Stimulated activated naive CD8-positive, alpha-beta T cell treated with anti-CD3 and anti-CD28 coated beads, Interleukin-15, Interleukin-2, amounts not matched to agents 100 ng/mL and 50 ng/mL, for 24 hours (primary cell): Measurements from ENCODE around the gene PRDM16.

Experiments used
- H3K27ac Mint-ChIP-seq: one replicate; pipeline ENCODE4 v1.8.0; 2021; ENCODE audit warnings: mild to moderate bottlenecking, mixed read lengths
- H3K27me3 Mint-ChIP-seq: one replicate; pipeline ENCODE4 v1.8.0; 2021; ENCODE audit warnings: mixed read lengths
- H3K36me3 Mint-ChIP-seq: one replicate; pipeline ENCODE4 v1.8.0; 2021; ENCODE audit warnings: low read depth, mixed read lengths
- H3K4me1 Mint-ChIP-seq: one replicate; pipeline ENCODE4 v1.8.0; 2021; ENCODE audit warnings: low read depth, mixed read lengths
- H3K4me3 Mint-ChIP-seq: one replicate; pipeline ENCODE4 v1.8.0; 2021; ENCODE audit warnings: mild to moderate bottlenecking, mixed read lengths
- H3K9me3 Mint-ChIP-seq: one replicate; pipeline ENCODE4 v1.8.0; 2021; ENCODE audit warnings: mixed read lengths

Gene PRDM16

GRCh38 chr1:3270403-3271245 is 201.6 kb downstream of the PRDM16 start:
- H3K9me3 Mint-ChIP-seq, result no peaks in the 10 kb centered on the region
- no peak overlapping the region for H3K4me3 Mint-ChIP-seq
- no peaks in the 10 kb centered on the region for H3K36me3 Mint-ChIP-seq
- no peak overlapping the region for H3K27ac Mint-ChIP-seq
- no peaks in the 10 kb centered on the region for H3K4me1 Mint-ChIP-seq
- no peaks in the 10 kb centered on the region for H3K27me3 Mint-ChIP-seq

- no peaks in the 10 kb centered on the region for H3K4me1 Mint-ChIP-seq
- H3K36me3 Mint-ChIP-seq, result no peaks in the 10 kb centered on the region
- no peak overlapping the region for H3K27ac Mint-ChIP-seq
Measured at GRCh38 chr1:3271866-3272265, 202.9 kb downstream of the PRDM16 start.

DNA sequence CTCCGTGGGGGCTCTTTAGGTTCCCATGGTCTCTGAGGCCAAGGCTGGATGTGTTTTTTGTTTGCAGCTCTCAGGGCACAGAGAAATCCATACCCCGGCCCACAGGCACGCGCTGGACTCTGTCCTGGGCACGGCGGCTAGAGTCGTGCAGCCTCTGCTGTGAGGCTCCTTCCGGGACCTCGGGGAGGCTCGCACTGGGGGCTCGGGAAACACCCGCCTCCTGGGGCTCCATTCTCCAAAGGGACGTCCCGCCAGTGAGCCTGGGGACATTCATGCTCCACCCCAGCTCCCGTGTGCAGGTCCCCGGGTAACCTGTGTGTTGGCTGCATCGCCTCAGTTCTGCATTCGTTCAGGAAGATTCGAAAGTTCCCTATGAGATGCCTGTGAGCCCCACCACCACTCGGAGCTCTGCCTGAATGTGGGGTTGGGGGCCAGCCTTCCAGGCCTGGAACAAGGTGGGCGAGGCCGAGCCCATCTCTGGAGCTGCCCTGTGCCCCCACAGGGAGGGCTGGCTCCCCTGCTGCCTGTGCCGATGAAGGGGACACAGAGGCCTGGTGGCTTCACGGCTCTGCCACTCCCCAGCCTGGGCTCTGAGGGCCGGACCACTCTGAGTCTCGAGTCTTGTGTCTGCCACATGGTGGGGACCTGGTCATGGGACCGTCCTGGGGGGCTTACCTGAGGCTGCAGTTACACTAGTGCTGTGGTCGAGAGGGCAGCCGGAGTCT is 203.5 kb downstream of the PRDM16 start:
- no peaks in the 10 kb centered on the region for H3K4me1 Mint-ChIP-seq
- H3K36me3 Mint-ChIP-seq, result no peaks in the 10 kb centered on the region
- H3K27me3 Mint-ChIP-seq, result no peaks in the 10 kb centered on the region
- no peak overlapping the region for H3K4me3 Mint-ChIP-seq
- no peak overlapping the region for H3K27ac Mint-ChIP-seq
- no peaks in the 10 kb centered on the region for H3K9me3 Mint-ChIP-seq

More at GRCh38 chr1:3271866-3272265, 202.9 kb downstream of the PRDM16 start:
- no peaks in the 10 kb centered on the region for H3K9me3 Mint-ChIP-seq
- no peak overlapping the region for H3K4me3 Mint-ChIP-seq
- no peaks in the 10 kb centered on the region for H3K27me3 Mint-ChIP-seq

- no peaks in the 10 kb centered on the region for H3K4me1 Mint-ChIP-seq
- H3K27me3 Mint-ChIP-seq, result no peaks in the 10 kb centered on the region
- H3K9me3 Mint-ChIP-seq, result no peaks in the 10 kb centered on the region
- no peak overlapping the region for H3K4me3 Mint-ChIP-seq
- H3K27ac Mint-ChIP-seq, result no peak overlapping the region
- H3K36me3 Mint-ChIP-seq, result no peaks in the 10 kb centered on the region
Measured at GRCh38 chr1:3273447-3273846, 204.4 kb downstream of the PRDM16 start.

GRCh38 chr1:3274972-3275371 is 206.0 kb downstream of the PRDM16 start:
- Mint-ChIP-seq H3K36me3 (no peaks in the 10 kb centered on the region), H3K4me1 (no peaks in the 10 kb centered on the region), H3K9me3 (no peaks in the 10 kb centered on the region), H3K27me3 (no peaks in the 10 kb centered on the region), H3K4me3 (no peak overlapping the region), H3K27ac (no peak overlapping the region)

- H3K27ac Mint-ChIP-seq, result no peak overlapping the region
- no peaks in the 10 kb centered on the region for H3K4me1 Mint-ChIP-seq
- H3K36me3 Mint-ChIP-seq, result no peaks in the 10 kb centered on the region
- no peaks in the 10 kb centered on the region for H3K9me3 Mint-ChIP-seq
- H3K4me3 Mint-ChIP-seq, result no peak overlapping the region
- no peaks in the 10 kb centered on the region for H3K27me3 Mint-ChIP-seq
Measured at GRCh38 chr1:3275471-3276340, 206.7 kb downstream of the PRDM16 start.

- Mint-ChIP-seq H3K4me1 (no peaks in the 10 kb centered on the region), H3K27ac (no peak overlapping the region), H3K27me3 (no peaks in the 10 kb centered on the region), H3K4me3 (no peak overlapping the region), H3K9me3 (no peaks in the 10 kb centered on the region), H3K36me3 (no peaks in the 10 kb centered on the region)
Measured at GRCh38 chr1:3276341-3276800, 207.4 kb downstream of the PRDM16 start.

DNA sequence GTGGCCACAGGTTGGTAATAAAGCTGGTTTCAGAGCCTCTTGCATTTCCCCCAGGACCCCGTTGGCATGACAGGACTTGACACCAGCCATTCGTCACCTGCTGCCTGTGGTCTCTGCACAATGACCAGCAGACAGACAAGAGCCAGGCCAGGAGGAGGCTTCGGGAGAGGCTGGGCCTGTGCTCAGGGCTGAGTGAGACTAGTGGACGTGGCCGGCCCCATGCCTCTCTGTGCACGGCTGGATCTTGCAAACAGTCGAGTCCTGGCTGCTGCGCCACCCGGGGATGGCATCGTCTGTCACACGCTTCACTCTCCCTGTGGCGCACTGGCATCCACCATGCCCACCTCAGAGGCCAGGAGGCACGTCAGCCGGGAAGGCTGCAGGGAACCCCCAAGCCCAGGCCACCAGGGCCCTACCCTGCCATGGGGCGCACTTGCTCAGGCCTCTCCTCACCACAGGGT is 208.0 kb downstream of the PRDM16 start:
- Mint-ChIP-seq H3K27ac (no peak overlapping the region), H3K4me1 (no peaks in the 10 kb centered on the region), H3K36me3 (no peaks in the 10 kb centered on the region), H3K4me3 (no peak overlapping the region), H3K9me3 (no peaks in the 10 kb centered on the region), H3K27me3 (no peaks in the 10 kb centered on the region)

GRCh38 chr1:3277623-3278022 is 208.6 kb downstream of the PRDM16 start:
- Mint-ChIP-seq H3K4me3 (no peak overlapping the region), H3K9me3 (no peaks in the 10 kb centered on the region), H3K4me1 (no peaks in the 10 kb centered on the region), H3K27ac (no peak overlapping the region), H3K36me3 (no peaks in the 10 kb centered on the region), H3K27me3 (no peaks in the 10 kb centered on the region)

DNA sequence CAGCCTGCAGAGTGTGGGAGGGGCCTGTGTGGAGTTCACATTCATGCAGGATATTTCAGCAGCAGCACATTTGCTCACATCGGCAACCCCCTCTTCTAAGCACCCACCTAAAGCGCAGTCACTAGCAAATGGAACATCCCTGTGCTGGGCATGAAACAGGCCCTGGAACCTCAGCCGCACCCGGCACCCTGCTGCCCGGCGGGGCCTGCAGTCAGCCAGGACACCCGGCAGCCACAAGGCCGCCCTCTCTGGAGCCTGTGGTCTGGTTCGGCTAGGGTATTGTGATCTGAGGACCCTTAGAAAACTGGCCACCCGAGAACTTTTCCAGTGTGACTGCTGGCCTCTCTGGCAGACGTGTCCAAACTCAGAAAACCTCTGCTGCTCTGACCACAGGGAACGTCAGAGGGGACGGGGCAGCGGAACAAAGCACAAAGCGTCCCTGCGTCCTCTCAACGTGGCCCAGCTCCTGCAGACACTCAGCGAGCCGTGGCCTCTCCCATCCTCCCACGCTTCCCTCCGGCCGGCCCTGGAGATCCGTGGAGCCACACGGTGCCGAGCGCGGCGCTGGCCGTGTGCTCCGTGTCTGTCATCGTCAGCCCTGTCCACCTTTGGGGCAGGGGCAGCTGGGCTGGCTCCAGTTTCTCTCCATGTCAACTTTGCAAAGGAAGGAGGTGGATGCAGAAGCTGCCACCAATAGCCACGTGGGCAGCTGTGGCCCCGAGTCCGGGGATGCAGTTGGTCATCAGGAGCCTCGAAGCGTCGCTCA is 209.6 kb downstream of the PRDM16 start:
- Mint-ChIP-seq H3K36me3 (no peaks in the 10 kb centered on the region), H3K27ac (no peak overlapping the region), H3K9me3 (no peaks in the 10 kb centered on the region), H3K4me1 (no peaks in the 10 kb centered on the region), H3K27me3 (no peaks in the 10 kb centered on the region), H3K4me3 (no peak overlapping the region)

GRCh38 chr1:3279182-3279470 is 210.1 kb downstream of the PRDM16 start:
- no peaks in the 10 kb centered on the region for H3K4me1 Mint-ChIP-seq
- no peak overlapping the region for H3K4me3 Mint-ChIP-seq
- no peaks in the 10 kb centered on the region for H3K36me3 Mint-ChIP-seq
- H3K9me3 Mint-ChIP-seq, result no peaks in the 10 kb centered on the region
- no peaks in the 10 kb centered on the region for H3K27me3 Mint-ChIP-seq
- no peak overlapping the region for H3K27ac Mint-ChIP-seq

- no peaks in the 10 kb centered on the region for H3K9me3 Mint-ChIP-seq
- H3K4me3 Mint-ChIP-seq, result no peak overlapping the region
- no peaks in the 10 kb centered on the region for H3K27me3 Mint-ChIP-seq
- no peak overlapping the region for H3K27ac Mint-ChIP-seq
- no peaks in the 10 kb centered on the region for H3K4me1 Mint-ChIP-seq
- no peaks in the 10 kb centered on the region for H3K36me3 Mint-ChIP-seq
Measured at GRCh38 chr1:3281735-3282134, 212.7 kb downstream of the PRDM16 start.

DNA sequence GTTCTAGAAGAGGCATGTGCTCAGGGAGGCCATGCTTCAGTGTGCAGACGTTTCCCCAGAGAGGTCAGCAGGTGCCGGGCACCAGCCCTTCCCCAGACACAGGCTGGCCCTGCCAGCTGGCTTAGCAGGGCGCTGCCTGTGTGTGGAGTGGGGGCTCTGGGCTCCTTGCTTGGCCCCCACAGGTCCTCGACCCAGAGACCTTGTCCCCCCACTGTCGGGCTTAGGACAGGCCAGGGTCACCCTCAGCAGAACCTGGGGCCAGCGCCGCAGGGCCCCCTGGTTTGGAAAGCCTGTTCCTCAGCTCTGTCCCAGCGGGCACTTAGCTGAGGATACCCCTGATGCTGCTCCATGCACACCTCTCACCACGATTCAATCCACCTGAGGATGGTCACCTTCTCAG is 213.2 kb downstream of the PRDM16 start:
- no peaks in the 10 kb centered on the region for H3K27me3 Mint-ChIP-seq
- no peak overlapping the region for H3K27ac Mint-ChIP-seq
- no peak overlapping the region for H3K4me3 Mint-ChIP-seq
- no peaks in the 10 kb centered on the region for H3K9me3 Mint-ChIP-seq
- no peaks in the 10 kb centered on the region for H3K36me3 Mint-ChIP-seq
- H3K4me1 Mint-ChIP-seq, result no peaks in the 10 kb centered on the region

DNA sequence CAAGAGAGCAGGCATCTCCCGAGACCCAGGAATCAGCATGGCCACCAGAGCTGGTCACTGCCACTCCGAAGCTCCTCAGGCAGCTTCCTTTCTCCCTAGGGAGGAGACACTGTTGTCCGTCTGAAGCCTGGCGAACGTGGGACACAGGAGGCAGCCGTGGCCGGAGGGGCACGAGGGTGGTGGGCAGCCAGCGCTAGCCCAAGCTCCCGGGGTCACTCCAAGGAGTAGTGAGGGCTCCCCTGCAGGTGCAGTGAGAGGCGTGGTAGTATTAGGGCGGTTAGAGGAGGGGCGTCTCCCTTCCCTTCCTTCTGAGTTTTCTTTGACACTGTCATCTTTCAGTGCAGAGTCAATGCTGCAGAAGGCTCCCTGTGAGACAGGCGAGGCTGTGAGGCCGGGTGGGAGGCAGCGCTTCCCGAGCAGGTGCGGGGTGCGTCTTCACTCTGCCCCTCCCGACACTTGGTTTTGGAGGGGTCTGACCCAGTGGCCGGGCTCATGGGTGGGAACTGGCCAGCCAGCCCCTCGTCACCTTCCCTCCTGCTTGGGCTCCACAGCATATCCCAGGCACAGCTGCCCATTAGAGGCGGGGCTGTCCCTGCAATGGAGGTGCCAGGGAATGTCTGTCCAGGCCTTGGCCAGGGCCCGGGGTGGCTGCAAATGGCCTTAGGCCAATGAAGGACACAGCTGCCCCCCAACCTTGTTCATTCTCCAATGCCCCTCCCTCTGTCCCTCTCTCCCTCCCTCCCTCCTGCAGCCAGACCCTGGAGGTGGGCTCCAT is 213.8 kb downstream of the PRDM16 start:
- no peak overlapping the region for H3K4me3 Mint-ChIP-seq
- no peaks in the 10 kb centered on the region for H3K36me3 Mint-ChIP-seq
- no peaks in the 10 kb centered on the region for H3K9me3 Mint-ChIP-seq
- H3K27me3 Mint-ChIP-seq, result no peaks in the 10 kb centered on the region
- no peak overlapping the region for H3K27ac Mint-ChIP-seq
- H3K4me1 Mint-ChIP-seq, result no peaks in the 10 kb centered on the region
